Endothelial cell of umbilical vein (primary cell): ENCODE data around the gene SMARCA2.

Source experiments
- CTCF ChIP-seq, 2 donors: IDR thresholded peaks; 1 replicate in 1 of 2; 2 replicates in 1 of 2; pipeline ENCODE4 v1.5.1; 2011; ENCODE audit warnings: low read length in 2 of 2, mild to moderate bottlenecking in 2 of 2, moderate library complexity in 2 of 2, control low read depth in 1 of 2, inconsistent platforms in 1 of 2, low read depth in 1 of 2; ENCODE audit not compliant: insufficient read depth in 1 of 2; ENCODE audit errors: extremely low read depth in 1 of 2
- GATA2 ChIP-seq: IDR thresholded peaks from 2 replicates; pipeline ENCODE4 v1.7.0; 2011; ENCODE audit warnings: low read depth, mild to moderate bottlenecking, moderate library complexity, mixed read lengths, low read length; ENCODE audit not compliant: insufficient read length, insufficient read depth
- JUN ChIP-seq: IDR thresholded peaks from 2 replicates; pipeline ENCODE4 v1.6.1; 2011; ENCODE audit warnings: borderline replicate concordance, low read depth; ENCODE audit not compliant: insufficient read length, insufficient read depth
- MAX ChIP-seq: IDR thresholded peaks from 2 replicates; pipeline ENCODE4 v1.6.1; 2011; ENCODE audit not compliant: insufficient read depth, insufficient read length
- MYC ChIP-seq: IDR thresholded peaks from one replicate; pipeline ENCODE4 v1.6.1; 2011; ENCODE audit warnings: mild to moderate bottlenecking, low read depth, low read length
- POLR2A ChIP-seq: IDR thresholded peaks from 2 replicates; pipeline ENCODE4 v1.6.1; 2012; ENCODE audit warnings: low read depth, mild to moderate bottlenecking, control low read depth, low read length

GRCh38 chr9:2174306-2174705, 159.2 kb downstream of the SMARCA2 start:
- TF ChIP-seq MYC (no peak), CTCF (IDR thresholded peaks at IDR 0.05; ENCODE audit: extremely low read depth in 1 of 2, insufficient read depth in 1 of 2, low read depth in 1 of 2, low read length in 2 of 2) (no peak), POLR2A (no peak), JUN (no peak), MAX (no peak), GATA2 (no peak)
